ENCODE measurements around the gene LIPJ.

The LIPJ gene

GRCh38 chr10:88608052-88608732 lies 21.6 kb downstream of the LIPJ start:
- DNase-seq: no peak

DNA sequence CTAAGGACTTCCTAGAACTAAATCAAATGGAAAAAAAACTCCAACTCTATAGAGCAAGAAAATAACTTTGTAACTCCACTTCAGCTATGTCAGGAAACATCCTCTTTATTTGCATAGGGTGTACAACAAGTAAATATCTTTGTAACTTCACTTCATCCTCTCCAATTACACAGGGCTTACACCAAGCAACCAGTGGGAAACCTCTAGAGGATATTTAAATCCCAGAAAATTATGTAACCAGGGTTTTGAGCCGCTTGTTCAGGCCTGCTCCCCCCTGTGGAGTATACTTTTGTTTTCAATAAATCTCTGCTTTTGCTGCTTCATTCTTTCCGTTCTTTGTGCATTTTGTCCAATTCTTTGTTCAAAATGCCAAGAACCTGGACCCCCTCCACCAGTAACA lies 22.2 kb downstream of the LIPJ start:
- no peak for DNase-seq

- no peak for DNase-seq
Observed at GRCh38 chr10:88616250-88616977, 29.9 kb downstream of the LIPJ start.

DNA sequence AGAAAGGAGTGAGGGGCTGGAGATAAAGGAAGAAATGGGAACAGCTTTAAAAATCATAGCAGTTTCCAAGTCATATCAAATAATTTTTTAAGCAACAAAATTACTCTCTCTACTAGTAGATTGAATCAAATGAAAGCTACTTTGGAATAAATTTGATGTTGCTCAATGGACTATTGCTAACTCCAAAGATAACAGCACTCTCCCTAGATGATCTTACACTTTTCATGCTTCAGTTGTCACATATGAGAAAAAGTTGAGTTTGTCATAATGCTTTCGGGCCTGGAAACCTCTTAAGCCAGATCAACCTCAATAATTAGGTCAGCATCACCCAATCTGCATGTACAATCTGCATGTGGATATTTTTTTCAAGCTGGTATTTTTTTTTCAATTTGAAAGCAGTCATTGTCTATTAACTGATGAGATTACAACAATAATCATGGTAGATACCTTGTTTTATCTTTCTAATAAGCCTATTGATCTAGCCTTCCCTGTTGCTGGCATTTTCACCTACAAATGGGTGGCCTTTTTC lies 31.3 kb downstream of the LIPJ start:
- DNase-seq: no peak

DNA sequence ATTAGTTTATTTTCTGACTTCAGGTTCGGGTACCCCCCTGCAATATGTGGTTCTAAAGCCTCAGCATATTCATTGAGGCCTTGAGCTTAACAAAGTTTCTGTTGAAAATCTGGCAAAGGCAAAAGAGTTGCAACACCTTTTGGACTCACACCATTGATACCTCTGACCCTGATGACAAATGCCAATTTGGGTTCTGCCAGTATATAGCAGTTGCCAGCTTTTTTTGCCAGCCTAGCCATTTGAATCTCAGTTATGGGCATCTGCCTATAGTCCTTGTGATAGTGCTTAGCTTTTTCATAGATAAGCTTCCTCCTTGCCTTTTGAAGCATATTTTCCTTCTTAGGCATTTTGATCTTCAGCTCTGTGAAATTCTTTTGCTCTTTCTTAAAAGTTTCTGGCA lies 31.9 kb downstream of the LIPJ start:
- no peak for DNase-seq

DNA sequence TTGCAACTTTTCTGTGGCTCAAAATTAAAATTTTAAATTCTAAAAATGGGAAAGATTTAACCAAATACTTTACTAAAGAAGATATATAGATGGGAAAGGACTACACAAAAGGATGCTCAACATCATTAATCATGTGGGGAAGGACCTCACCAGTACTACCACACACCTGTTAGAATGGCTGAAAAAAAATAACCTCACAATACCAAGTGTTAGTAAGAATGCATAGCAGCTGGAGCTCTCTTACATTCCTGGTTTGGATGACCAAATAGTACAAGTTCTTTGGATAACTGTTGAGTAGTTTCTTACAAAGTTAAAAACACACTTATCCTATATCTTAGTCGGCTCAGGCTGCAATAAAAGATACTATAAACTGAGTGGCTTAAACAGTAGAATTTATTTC lies 33.9 kb downstream of the LIPJ start:
- DNase-seq: no peak

- DNase-seq: no peak
Observed at GRCh38 chr10:88623835-88624234, 37.3 kb downstream of the LIPJ start.

DNA sequence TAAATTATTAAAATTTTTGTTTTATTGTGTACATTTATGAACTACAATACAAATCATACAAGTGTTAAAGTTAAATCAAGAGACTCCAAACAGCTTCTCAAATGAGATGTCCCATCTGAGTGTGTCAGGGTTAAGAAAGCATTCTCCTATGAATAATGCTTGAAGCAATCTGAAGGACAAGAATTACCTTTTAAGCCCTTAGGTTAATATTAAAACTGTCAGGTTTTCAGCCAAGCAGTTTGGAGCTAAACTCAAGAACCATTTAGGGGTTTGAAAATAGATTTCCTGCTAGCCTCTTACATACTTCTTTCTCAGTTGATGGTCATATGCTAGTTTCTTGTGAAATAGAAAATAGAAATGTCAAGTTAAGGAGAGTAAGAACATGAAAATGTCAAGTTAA lies 38.3 kb downstream of the LIPJ start:
- DNase-seq: no peak

DNA sequence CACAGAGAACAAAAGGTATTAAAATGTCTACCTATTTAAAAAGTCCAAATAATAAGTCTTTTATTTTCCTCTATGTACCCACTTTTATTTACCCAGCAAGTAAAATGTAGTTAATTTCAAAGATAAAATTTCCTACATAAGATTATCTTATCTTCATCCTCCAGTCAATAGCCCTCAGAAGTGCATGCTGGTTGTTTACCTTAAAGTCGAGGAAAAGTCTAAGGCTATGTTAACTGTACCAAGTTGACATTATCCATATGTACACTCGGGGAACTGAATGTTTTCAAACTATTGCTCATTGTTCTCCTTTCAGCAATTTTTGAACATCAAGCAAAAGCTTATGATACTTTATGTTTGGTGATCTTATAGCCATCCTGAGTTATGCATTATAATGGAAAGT lies 53.6 kb downstream of the LIPJ start:
- DNase-seq: no peak

DNA sequence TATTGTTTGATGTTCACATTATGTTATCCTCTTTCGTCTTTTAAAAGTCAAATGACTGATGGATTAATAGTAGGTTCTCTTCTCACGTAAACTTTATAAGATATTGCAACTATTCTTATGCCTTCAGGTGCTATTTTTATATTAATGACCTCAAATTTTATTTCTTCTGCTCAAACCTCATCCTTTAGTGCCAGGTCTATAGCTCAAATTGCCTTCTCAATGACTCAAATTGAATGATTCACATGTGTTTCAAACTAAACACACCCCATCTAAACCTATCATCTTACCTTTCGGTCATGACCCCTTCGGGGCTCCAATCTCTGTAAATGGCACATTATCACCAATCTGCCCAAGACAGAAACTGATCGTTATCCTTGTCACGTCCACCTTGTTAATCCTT lies 55.6 kb downstream of the LIPJ start:
- DNase-seq: no peak

DNA sequence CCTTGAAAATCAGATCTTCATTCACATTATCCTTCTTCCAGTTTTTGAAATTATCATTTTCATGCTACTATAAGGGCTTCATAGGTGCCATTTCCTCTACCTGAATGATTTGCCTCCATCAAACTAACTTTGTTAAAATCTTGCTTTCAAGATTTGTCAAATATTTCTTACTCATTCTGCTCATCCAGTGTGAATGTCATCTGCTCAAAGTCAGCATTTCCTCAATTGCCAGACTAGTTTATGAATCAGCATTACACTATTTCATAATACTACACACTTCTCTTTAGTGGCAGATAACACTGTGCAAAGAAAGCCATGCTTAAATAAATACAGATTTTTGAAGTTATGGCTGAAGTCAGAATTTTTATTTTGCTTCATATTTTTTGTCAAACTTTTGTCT lies 56.4 kb downstream of the LIPJ start:
- DNase-seq: peak; percentile 73

DNA sequence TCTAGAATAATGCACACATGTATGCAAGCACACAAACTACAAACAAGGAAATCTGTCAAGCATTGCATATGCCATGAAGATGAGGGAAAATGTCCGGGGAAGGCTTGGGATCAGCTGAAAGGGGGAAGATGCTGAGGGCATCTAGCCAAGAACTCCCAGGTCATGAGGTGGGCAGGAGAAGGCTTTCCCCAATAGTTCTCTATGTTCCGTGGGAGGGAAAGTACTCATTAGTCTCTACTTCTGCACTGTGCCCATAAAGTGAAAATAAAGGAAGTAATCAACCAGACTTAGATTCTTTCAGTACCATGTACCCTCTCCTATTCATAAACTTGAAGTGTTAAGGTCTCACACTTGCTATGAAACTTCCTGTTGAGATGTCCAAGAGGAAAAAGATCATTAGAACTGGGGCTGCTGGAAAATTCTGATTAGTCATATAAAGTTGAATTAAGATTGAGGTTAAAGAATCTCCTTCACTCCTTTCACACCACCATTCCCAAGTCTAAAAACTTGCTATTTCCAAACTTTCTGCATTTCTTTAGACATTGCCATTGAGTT lies 60.6 kb downstream of the LIPJ start:
- no peak for DNase-seq

DNA sequence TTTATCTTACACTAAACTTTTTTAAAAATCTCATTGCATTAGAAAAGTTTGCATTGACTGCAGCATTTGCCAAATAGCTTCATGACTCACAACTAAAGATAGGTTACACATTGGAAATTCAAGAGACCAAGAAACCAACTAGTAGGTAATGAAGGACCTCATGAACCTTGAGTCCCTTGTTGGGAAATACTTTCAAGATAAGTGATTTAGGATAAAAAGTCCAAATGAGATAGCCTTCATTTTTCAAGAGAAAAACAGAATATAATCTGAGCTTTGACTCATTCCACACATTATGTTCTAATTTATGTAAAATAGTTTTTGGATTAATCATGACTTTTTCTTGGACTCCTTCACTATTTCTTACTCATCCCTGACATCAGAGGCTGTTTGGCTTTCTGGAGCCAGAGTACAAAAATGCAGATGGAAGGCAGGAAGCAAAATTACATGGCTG lies 64.6 kb downstream of the LIPJ start:
- DNase-seq: no peak

- no peak for DNase-seq
Observed at GRCh38 chr10:88652616-88653015, 66.1 kb downstream of the LIPJ start.
